Bronchial epithelial cell (primary cell): ENCODE data around the gene SCAF4. TPM values are rescaled to one million over a fixed set of nuclear protein-coding genes. Genes with fewer than 3 reads are reported as not detected.

Source experiments
- DNase-seq: peaks from one replicate; pipeline ENCODE4 v3.0.0-alpha.2; 2010; ENCODE audit warnings: low read depth
- FAIRE-seq: peaks from 2 replicates; lab custom pipeline; 2011; peaks lifted over from hg19 to GRCh38; lab: Jason Lieb, UNC
- H3K27me3 ChIP-seq: 2 replicates; pipeline ENCODE4 v1.5.1; 2011; ENCODE audit warnings: low read length; ENCODE audit not compliant: control insufficient read depth, insufficient read depth
- H3K36me3 ChIP-seq: 2 replicates; pipeline ENCODE4 v1.5.1; 2011; ENCODE audit warnings: low read length; ENCODE audit not compliant: control insufficient read depth, insufficient read depth
- H3K4me3 ChIP-seq: 2 replicates; pipeline ENCODE4 v1.5.1; 2011; ENCODE audit warnings: mild to moderate bottlenecking, low read depth, low read length, control low read depth
- total RNA-seq: library from RNA; depleted of rRNA; stranded (reverse); fragments of >200 nt; gene quantifications from 2 replicates; pipeline ENCODE4 v1.2.1, GENCODE V29; 2014
- TF ChIP-seq, protein P1 (sequence below): IDR thresholded peaks from 2 replicates; pipeline ENCODE4 v1.5.1; 2011; ENCODE audit warnings: mild to moderate bottlenecking, moderate library complexity, low read length, control low read depth, inconsistent platforms; ENCODE audit not compliant: insufficient read depth, severe bottlenecking

Gene SCAF4
- total RNA-seq, 1 donor from 2014 or later: 2.9 TPM

DNA sequence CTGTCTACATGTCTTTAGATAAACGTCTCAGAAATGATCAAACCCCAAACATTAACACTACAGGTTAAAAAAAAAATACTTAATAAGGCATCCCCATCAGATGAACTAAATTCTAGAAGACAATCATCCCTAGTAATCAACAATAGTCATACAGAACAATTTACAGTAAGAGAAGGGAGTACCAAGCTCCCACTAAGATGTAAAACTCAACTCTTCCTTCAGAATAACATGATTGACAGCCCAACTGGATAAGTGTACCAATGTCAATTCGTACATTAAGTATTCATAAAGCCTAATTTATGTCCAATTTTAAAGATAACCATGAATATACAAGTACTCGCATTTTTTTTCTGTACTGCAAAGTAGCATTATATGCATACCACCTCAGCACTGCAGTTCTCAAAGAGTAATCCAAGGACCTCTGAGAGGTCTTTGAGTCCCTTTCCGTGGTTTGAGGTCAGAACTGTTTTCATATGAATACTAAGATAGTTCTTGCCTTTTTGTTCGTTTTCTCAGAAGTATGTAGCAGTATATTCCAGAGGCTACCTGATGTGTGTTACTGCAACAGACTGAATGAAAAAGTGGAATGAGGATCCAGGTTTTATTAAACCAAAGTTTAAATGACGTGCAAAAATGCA is 6.6 kb downstream of the SCAF4 start:
- Histone ChIP-seq H3K4me3 (no peak overlapping the region), H3K27me3 (no peaks in the 10 kb centered on the region), H3K36me3 (peaks cover 1% of the 10 kb centered on the region)
- FAIRE-seq: no peak
- no peak for DNase-seq
- TF ChIP-seq, protein P1, sequence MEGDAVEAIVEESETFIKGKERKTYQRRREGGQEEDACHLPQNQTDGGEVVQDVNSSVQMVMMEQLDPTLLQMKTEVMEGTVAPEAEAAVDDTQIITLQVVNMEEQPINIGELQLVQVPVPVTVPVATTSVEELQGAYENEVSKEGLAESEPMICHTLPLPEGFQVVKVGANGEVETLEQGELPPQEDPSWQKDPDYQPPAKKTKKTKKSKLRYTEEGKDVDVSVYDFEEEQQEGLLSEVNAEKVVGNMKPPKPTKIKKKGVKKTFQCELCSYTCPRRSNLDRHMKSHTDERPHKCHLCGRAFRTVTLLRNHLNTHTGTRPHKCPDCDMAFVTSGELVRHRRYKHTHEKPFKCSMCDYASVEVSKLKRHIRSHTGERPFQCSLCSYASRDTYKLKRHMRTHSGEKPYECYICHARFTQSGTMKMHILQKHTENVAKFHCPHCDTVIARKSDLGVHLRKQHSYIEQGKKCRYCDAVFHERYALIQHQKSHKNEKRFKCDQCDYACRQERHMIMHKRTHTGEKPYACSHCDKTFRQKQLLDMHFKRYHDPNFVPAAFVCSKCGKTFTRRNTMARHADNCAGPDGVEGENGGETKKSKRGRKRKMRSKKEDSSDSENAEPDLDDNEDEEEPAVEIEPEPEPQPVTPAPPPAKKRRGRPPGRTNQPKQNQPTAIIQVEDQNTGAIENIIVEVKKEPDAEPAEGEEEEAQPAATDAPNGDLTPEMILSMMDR: no peak

DNA sequence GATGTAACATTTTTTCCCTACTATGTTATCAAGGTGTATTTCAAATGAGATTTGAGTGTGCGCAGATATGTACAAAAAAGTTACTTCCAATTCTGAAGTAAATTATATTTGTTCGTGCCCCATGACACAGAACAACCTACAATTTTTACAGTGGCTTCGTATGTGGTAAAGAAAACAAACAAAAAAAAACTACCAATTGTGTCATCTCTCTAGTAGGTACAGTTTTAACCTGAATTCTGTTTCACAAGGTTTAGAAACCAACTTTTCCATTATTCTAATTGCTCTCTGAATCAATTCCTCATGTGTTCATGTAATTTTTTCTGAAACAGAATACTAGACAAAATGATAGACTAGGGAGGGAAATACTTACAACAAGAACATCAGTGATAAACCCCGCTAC is 7.4 kb downstream of the SCAF4 start:
- no peak overlapping the region for H3K4me3 ChIP-seq
- peaks cover 1% of the 10 kb centered on the region for H3K36me3 ChIP-seq
- FAIRE-seq: no peak
- no peaks in the 10 kb centered on the region for H3K27me3 ChIP-seq
- TF ChIP-seq, protein P1: no peak
- DNase-seq: no peak

DNA sequence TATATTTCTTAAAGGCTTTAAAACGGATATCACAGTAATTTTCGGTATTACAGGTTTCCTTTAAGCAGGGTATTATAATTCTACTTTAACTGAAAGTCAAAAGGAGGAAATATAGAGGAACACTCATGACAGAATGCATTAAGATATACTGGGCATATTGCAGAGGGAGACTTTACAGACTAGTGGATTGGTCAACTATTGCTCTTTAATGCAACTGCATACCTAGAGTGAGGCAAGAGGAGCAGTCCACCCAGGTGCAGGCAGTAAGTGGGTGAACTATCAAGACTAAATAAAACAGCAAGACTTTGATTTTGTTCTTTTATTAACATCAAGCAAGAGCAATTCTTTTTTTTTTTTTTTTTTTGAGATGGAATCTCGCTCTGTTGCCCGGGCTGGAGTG is 10.5 kb downstream of the SCAF4 start:
- DNase-seq: no peak
- no peak overlapping the region for H3K4me3 ChIP-seq
- TF ChIP-seq, protein P1: no peak
- no peaks in the 10 kb centered on the region for H3K27me3 ChIP-seq
- H3K36me3 ChIP-seq: no peaks in the 10 kb centered on the region
- no peak for FAIRE-seq

DNA sequence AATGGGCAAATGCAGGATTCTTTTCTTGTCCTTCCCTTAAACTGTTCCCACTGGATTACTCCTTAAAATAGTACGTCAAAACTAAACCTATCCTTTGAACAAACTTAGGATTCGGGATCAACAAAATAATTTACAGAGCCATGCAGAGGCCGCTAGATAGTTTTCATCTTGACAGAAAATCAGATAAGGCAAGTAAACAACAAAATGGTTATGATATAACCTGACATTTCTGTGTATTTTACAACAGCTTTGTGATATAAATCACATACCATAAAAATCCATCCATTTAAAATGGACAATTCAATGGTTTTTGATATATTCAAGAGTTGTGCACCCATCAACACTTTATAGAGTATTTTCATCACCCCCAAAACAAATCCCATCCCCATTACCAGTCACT is 11.2 kb downstream of the SCAF4 start:
- FAIRE-seq: no peak
- H3K4me3 ChIP-seq: no peak overlapping the region
- H3K27me3 ChIP-seq: no peaks in the 10 kb centered on the region
- TF ChIP-seq, protein P1: no peak
- no peaks in the 10 kb centered on the region for H3K36me3 ChIP-seq
- DNase-seq: no peak

DNA sequence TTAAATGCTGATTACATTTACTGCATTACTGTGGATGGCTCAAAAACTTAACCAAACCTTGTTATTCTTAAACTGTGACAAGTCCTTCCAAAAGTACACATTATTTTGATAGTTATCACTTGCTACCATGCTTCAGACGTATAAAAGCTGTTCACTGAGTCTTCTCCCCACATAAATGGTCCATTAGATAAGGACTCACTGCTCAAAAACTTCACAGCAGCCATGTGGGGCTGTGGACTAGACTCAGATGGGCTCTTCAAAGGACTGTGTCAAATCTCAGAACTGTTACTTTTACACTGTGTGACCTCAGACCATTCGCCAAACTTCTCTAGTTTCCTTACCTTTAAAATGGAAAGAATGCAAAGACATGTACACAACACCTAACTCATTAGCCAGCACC is 11.6 kb downstream of the SCAF4 start:
- DNase-seq: no peak
- H3K4me3 ChIP-seq: no peak overlapping the region
- TF ChIP-seq, protein P1: no peak
- FAIRE-seq: no peak
- H3K27me3 ChIP-seq: no peaks in the 10 kb centered on the region
- H3K36me3 ChIP-seq: no peaks in the 10 kb centered on the region

DNA sequence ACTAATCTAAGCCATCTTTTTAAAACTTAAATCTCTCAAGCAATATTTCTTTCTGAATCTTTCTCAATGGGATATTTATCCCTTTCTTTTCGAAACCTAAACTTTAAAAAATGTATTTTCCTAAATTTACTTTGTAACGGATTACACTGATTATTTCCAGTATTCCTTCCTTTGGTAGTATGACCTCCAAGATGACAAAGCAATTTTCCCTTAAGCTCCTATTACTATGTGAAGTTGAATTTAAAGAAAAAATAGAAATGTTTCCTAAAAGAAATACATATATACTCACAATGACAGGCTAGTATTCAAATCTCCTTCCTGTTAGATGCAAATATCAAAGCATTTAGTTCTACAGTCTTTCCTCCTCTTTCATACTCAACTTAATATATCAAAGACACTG is 15.8 kb downstream of the SCAF4 start:
- no peaks in the 10 kb centered on the region for H3K27me3 ChIP-seq
- DNase-seq: no peak
- H3K36me3 ChIP-seq: no peaks in the 10 kb centered on the region
- no peak for FAIRE-seq
- H3K4me3 ChIP-seq: no peak overlapping the region
- TF ChIP-seq, protein P1: no peak
